ENCODE measurements around the gene FLII. TPM values are rescaled to one million over a fixed set of nuclear protein-coding genes. Genes with fewer than 3 reads are reported as not detected.

The FLII gene
- total and polyA plus RNA-seq, 2 donors (not counting 1 experiment from before 2014, with no cell fraction given): 199 to 395 TPM

GRCh38 chr17:18291718-18292540, 33.4 kb upstream of the FLII start:
- no peaks in the 10 kb centered on the region for H3K27me3 ChIP-seq (ENCODE audit: control insufficient read depth, insufficient read depth, low read length)
- H3K9ac ChIP-seq (ENCODE audit: insufficient read depth, low read length): no peak overlapping the region
- peaks cover 21% of the 10 kb centered on the region for H3K36me3 ChIP-seq (ENCODE audit: control insufficient read depth, insufficient read depth, low read length)
- no peak for DNase-seq (ENCODE audit: low read depth in 2 of 2)
- no peak overlapping the region for H3K4me2 ChIP-seq (ENCODE audit: extremely low read depth, insufficient read depth, low read length)
- no peaks in the 10 kb centered on the region for H3K4me1 ChIP-seq (ENCODE audit: control insufficient read depth, extremely low read depth, insufficient read depth, low read length)
- no peaks in the 10 kb centered on the region for H3K9me3 ChIP-seq (ENCODE audit: control insufficient read depth, insufficient read depth, low read depth, low read length)
- no peak overlapping the region for H3K4me3 ChIP-seq (replicated peaks in 1 of 4; ENCODE audit: control extremely low read depth in 1 of 4, insufficient read depth in 1 of 4, low read depth in 3 of 4, low read length in 4 of 4)
- no peaks in the 10 kb centered on the region for H3K79me2 ChIP-seq (ENCODE audit: control insufficient read depth, insufficient read depth, low read length)
- TF ChIP-seq CTCF (conservative IDR thresholded peaks at IDR 0.05 in 1 of 2, IDR thresholded peaks at IDR 0.05 in 1 of 2; ENCODE audit: low read depth in 1 of 2, low read length in 2 of 2) (no peak), EZH2 (IDR thresholded peaks at IDR 0.05; ENCODE audit: low read length, missing control alignments) (no peak)
- no peak overlapping the region for H3K27ac ChIP-seq (ENCODE audit: insufficient read depth, low read length)
- H2AFZ ChIP-seq (ENCODE audit: low read length): no peak overlapping the region
- H4K20me1 ChIP-seq (ENCODE audit: control insufficient read depth, extremely low read depth, insufficient read depth, low read length): no peaks in the 10 kb centered on the region

GRCh38 chr17:18285296-18285695, 26.8 kb upstream of the FLII start:
- H2AFZ ChIP-seq (ENCODE audit: low read length): no peak overlapping the region
- no peaks in the 10 kb centered on the region for H4K20me1 ChIP-seq (ENCODE audit: control insufficient read depth, extremely low read depth, insufficient read depth, low read length)
- H3K79me2 ChIP-seq (ENCODE audit: control insufficient read depth, insufficient read depth, low read length): no peaks in the 10 kb centered on the region
- no peaks in the 10 kb centered on the region for H3K27me3 ChIP-seq (ENCODE audit: control insufficient read depth, insufficient read depth, low read length)
- TF ChIP-seq EZH2 (IDR thresholded peaks at IDR 0.05; ENCODE audit: low read length, missing control alignments) (no peak), CTCF (conservative IDR thresholded peaks at IDR 0.05 in 1 of 2, IDR thresholded peaks at IDR 0.05 in 1 of 2; ENCODE audit: low read depth in 1 of 2, low read length in 2 of 2) (no peak)
- H3K27ac ChIP-seq (ENCODE audit: insufficient read depth, low read length): no peak overlapping the region
- DNase-seq (ENCODE audit: low read depth in 2 of 2): no peak
- H3K9ac ChIP-seq (ENCODE audit: insufficient read depth, low read length): no peak overlapping the region
- peaks cover 15% of the 10 kb centered on the region for H3K36me3 ChIP-seq (ENCODE audit: control insufficient read depth, insufficient read depth, low read length)
- H3K4me3 ChIP-seq (replicated peaks in 1 of 4; ENCODE audit: control extremely low read depth in 1 of 4, insufficient read depth in 1 of 4, low read depth in 3 of 4, low read length in 4 of 4): no peak overlapping the region
- peaks cover 2% of the 10 kb centered on the region for H3K4me1 ChIP-seq (ENCODE audit: control insufficient read depth, extremely low read depth, insufficient read depth, low read length)
- no peaks in the 10 kb centered on the region for H3K9me3 ChIP-seq (ENCODE audit: control insufficient read depth, insufficient read depth, low read depth, low read length)
- no peak overlapping the region for H3K4me2 ChIP-seq (ENCODE audit: extremely low read depth, insufficient read depth, low read length)

GRCh38 chr17:18281788-18282187, 23.2 kb upstream of the FLII start:
- Histone ChIP-seq H3K27ac (ENCODE audit: insufficient read depth, low read length) (no peak overlapping the region), H2AFZ (ENCODE audit: low read length) (no peak overlapping the region), H4K20me1 (ENCODE audit: control insufficient read depth, extremely low read depth, insufficient read depth, low read length) (no peaks in the 10 kb centered on the region), H3K27me3 (ENCODE audit: control insufficient read depth, insufficient read depth, low read length) (no peaks in the 10 kb centered on the region), H3K4me3 (replicated peaks in 1 of 4; ENCODE audit: control extremely low read depth in 1 of 4, insufficient read depth in 1 of 4, low read depth in 3 of 4, low read length in 4 of 4) (no peak overlapping the region), H3K9me3 (ENCODE audit: control insufficient read depth, insufficient read depth, low read depth, low read length) (no peaks in the 10 kb centered on the region), H3K36me3 (ENCODE audit: control insufficient read depth, insufficient read depth, low read length) (peaks cover 21% of the 10 kb centered on the region), H3K79me2 (ENCODE audit: control insufficient read depth, insufficient read depth, low read length) (no peaks in the 10 kb centered on the region), H3K9ac (ENCODE audit: insufficient read depth, low read length) (no peak overlapping the region), H3K4me1 (ENCODE audit: control insufficient read depth, extremely low read depth, insufficient read depth, low read length) (peaks cover 2% of the 10 kb centered on the region), H3K4me2 (ENCODE audit: extremely low read depth, insufficient read depth, low read length) (no peak overlapping the region)
- no peak for DNase-seq (ENCODE audit: low read depth in 2 of 2)
- TF ChIP-seq CTCF (conservative IDR thresholded peaks at IDR 0.05 in 1 of 2, IDR thresholded peaks at IDR 0.05 in 1 of 2; ENCODE audit: low read depth in 1 of 2, low read length in 2 of 2): no peak
- no peak for TF ChIP-seq EZH2 (IDR thresholded peaks at IDR 0.05; ENCODE audit: low read length, missing control alignments)

Data from fibroblast of lung (primary cell).